Measurements from ENCODE around the gene CTSZ. TPM values are rescaled to one million over a fixed set of nuclear protein-coding genes. Genes with fewer than 3 reads are reported as not detected.

The CTSZ gene
- total RNA-seq, 1 donor from 2014 or later, result 109 TPM

GRCh38 chr20:59047938-59048680, 41.1 kb upstream of the CTSZ start:
- TF ChIP-seq CTCF (IDR thresholded peaks at IDR 0.05; ENCODE audit: insufficient read depth, low read length, poor library complexity, severe bottlenecking), result no peak
- no peak for DNase-seq (ENCODE audit: low read depth)
- H3K36me3 ChIP-seq (ENCODE audit: control insufficient read depth, insufficient read depth, low read length), result no peaks in the 10 kb centered on the region
- H3K27me3 ChIP-seq (ENCODE audit: control insufficient read depth, insufficient read depth, low read length), result peaks cover 9% of the 10 kb centered on the region
- no peak overlapping the region for H3K4me3 ChIP-seq (ENCODE audit: low read depth, low read length)

GRCh38 chr20:59046862-59047261, 39.8 kb upstream of the CTSZ start:
- H3K27me3 ChIP-seq (ENCODE audit: control insufficient read depth, insufficient read depth, low read length), result peaks cover 9% of the 10 kb centered on the region
- H3K36me3 ChIP-seq (ENCODE audit: control insufficient read depth, insufficient read depth, low read length), result no peaks in the 10 kb centered on the region
- no peak for DNase-seq (ENCODE audit: low read depth)
- no peak for TF ChIP-seq CTCF (IDR thresholded peaks at IDR 0.05; ENCODE audit: insufficient read depth, low read length, poor library complexity, severe bottlenecking)
- no peak overlapping the region for H3K4me3 ChIP-seq (ENCODE audit: low read depth, low read length)

- H3K36me3 ChIP-seq (ENCODE audit: control insufficient read depth, insufficient read depth, low read length), result no peaks in the 10 kb centered on the region
- H3K4me3 ChIP-seq (ENCODE audit: low read depth, low read length), result no peak overlapping the region
- H3K27me3 ChIP-seq (ENCODE audit: control insufficient read depth, insufficient read depth, low read length), result peaks cover 4% of the 10 kb centered on the region
- no peak for TF ChIP-seq CTCF (IDR thresholded peaks at IDR 0.05; ENCODE audit: insufficient read depth, low read length, poor library complexity, severe bottlenecking)
- DNase-seq (ENCODE audit: low read depth), result no peak
Observed at GRCh38 chr20:59044796-59045195, 37.7 kb upstream of the CTSZ start.

- Histone ChIP-seq H3K27me3 (ENCODE audit: control insufficient read depth, insufficient read depth, low read length) (no peaks in the 10 kb centered on the region), H3K36me3 (ENCODE audit: control insufficient read depth, insufficient read depth, low read length) (no peaks in the 10 kb centered on the region), H3K4me3 (ENCODE audit: low read depth, low read length) (no peak overlapping the region)
- DNase-seq (ENCODE audit: low read depth), result no peak
- no peak for TF ChIP-seq CTCF (IDR thresholded peaks at IDR 0.05; ENCODE audit: insufficient read depth, low read length, poor library complexity, severe bottlenecking)
Observed at GRCh38 chr20:59044295-59044694, 37.2 kb upstream of the CTSZ start.

GRCh38 chr20:59043698-59044097, 36.6 kb upstream of the CTSZ start:
- H3K27me3 ChIP-seq (ENCODE audit: control insufficient read depth, insufficient read depth, low read length), result no peaks in the 10 kb centered on the region
- no peak for TF ChIP-seq CTCF (IDR thresholded peaks at IDR 0.05; ENCODE audit: insufficient read depth, low read length, poor library complexity, severe bottlenecking)
- no peak for DNase-seq (ENCODE audit: low read depth)

More at GRCh38 chr20:59043698-59044097, 36.6 kb upstream of the CTSZ start:
- H3K4me3 ChIP-seq (ENCODE audit: low read depth, low read length), result no peak overlapping the region
- H3K36me3 ChIP-seq (ENCODE audit: control insufficient read depth, insufficient read depth, low read length), result no peaks in the 10 kb centered on the region
